ENCODE measurements around the gene COQ3.
"Not testable (repeated sequence)": the region's sequence is repeated elsewhere in the genome, so short reads cannot be mapped to it uniquely, and the experiment has no call there.

Gene COQ3

DNA sequence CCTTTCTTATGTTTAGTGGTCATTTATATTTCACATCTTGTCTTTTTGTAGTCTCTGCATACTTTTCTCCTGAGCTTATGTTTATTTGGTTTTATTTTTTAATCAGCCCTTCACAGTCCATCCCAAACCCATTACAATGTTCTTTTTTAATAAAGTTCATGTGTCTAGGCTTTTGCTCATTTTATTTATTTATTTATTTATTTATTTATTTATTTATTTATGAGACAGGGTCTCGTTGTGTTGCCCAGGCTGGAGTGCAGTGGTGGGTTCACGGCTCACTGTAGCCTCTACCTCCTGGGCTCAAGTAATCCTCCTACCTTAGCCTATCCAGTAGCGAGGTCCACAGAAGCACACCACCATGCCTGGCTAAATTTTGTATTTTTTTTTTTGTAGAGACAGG lies 3.1 kb downstream of the COQ3 start:
- no peak for DNase-seq (ENCODE audit: low read depth in 2 of 3, low spot score in 2 of 3)

DNA sequence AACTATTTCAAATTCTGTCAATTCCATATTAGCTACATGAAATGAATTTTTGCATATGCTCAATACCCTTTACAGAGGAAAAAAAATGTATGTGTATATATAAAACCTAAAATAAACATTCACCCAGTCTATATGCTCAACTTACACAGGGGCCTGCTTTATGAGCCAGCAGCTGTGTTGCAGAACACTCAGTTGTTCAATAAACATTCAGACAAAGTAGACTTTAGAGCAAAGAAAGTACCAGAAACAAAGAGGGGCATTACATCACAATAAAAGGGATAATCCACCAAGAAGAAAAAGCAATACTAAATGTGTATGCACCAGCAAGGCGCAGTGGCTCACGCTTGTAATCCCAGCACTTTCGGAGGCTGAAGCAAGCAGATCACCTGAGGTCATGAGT lies 9.5 kb downstream of the COQ3 start:
- DNase-seq (ENCODE audit: low read depth in 2 of 3, low spot score in 2 of 3) = no peak

DNA sequence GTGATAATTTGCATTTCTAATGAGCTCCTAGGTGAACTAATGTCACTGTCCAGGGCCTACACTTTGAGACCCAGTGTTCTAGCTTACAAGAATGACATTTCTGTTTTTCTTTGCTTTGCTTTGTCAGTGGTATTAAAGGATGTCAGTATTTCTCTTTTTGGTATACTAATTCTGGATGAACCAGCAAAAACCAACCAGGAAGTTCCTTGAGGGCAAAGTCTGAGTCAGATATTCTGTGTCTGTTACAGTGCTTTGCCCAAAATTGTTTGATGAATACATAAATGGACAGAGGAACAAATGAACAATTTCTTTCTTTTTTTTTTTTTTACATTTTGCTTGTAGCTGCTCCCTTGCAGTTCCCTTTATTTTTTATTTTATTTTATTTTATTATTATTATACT lies 15.4 kb downstream of the COQ3 start:
- DNase-seq (ENCODE audit: low read depth in 2 of 3, low spot score in 2 of 3) = no peak

DNA sequence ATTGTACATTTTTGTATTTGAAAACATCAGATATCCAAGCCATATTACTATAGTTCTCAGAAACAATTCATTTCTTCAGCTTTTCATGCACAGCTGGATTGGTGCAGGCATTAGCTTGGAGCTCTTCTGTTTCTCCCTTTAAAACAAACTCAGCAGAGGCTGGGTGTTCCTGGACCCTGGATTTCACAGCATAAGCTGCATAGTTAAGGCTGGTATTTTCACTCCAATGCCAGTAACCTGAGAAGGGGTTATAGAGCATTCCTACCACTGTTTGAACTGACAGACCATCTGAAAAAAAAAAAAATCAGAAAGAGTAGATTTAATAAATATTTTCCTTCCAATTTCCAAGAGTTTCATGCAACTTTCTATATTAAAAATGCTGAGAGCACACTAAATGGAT lies 24.5 kb downstream of the COQ3 start:
- DNase-seq (ENCODE audit: low read depth in 2 of 3, low spot score in 2 of 3) = no peak

DNA sequence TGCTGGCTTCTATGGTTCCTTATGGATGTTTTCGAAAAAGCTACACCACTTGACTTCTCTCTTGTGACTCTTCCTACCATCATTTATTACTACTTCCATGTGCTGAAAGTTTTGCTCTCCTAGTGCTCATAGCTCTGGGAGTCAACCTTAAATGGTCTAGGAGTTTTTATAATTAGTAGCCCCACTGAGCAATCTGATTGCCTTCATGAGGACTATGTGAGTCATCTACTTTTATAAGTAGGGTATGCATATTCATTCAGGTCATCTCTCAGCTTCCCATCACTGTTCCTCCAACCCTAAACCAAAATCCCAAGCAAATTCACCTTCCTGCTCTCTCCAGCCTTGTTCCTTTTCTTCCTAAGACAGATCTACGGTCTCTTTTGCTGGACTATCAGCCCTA lies 27.1 kb downstream of the COQ3 start:
- no peak for DNase-seq (ENCODE audit: low read depth in 2 of 3, low spot score in 2 of 3)

DNA sequence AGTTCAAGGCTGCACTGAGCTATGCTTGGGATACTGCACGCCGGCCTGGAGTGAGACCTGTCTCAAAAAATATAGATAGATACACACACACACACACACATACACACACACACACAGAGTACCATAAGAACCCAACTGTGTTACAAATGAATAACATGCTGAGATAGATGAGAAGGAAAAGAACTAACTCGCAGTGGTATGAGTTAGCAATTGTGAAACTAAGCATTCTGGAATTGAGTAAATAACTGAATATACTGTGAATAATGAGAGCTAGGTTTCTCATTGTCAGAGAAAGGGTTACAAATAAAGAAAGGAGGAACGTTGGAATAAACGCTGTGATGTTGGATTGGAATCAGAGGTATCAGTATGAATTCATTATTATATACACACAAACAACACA lies 30.0 kb downstream of the COQ3 start:
- no peak for DNase-seq (ENCODE audit: low read depth in 2 of 3, low spot score in 2 of 3)

DNA sequence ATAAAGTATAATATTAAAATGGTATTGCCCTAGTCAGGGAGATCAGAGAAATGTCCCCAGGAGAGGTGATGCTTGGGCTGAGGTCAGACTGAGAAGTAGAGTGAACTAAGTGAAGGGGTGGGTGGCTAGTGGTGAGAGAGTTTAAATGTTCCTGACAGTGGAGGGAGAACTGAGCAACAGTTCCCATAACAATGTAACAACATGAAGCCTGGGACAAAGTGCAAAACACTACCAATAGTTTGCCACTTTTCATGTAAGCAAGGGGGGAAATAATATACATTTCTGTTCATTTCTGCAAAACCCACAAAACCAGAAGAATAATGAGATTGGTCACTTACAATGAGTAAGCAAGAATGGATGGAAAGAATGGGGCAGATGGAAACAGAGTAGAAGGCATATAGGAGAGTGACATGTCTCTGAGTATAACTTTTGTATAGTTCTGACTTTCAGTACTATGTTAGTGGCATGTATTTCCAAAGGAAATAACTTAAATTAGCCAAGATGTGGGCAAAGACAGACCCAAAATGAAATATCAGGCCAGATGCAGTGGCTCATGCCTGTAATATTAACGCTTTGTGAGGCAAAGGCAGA lies 31.2 kb downstream of the COQ3 start:
- DNase-seq (ENCODE audit: low read depth in 2 of 3, low spot score in 2 of 3) = no peak

DNA sequence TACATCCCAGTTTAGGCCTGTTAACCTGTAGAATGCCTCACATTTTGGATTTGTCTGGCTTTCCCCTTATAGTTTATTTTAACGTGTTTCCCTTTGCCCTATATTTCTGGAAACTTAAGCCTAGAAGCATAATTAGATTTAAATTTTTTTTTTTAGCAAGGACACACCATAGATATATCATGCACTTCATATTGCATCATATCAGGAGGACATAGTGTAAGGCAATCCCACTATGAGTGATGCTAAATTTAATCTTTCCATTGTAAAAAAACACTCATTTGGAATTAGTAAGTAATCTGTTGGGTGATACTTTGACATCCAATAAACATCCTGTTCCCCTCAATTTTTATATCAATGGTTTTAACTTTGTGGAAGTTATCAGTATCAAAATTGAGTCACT lies 34.2 kb downstream of the COQ3 start:
- DNase-seq (ENCODE audit: low read depth in 2 of 3, low spot score in 2 of 3) = no peak

DNA sequence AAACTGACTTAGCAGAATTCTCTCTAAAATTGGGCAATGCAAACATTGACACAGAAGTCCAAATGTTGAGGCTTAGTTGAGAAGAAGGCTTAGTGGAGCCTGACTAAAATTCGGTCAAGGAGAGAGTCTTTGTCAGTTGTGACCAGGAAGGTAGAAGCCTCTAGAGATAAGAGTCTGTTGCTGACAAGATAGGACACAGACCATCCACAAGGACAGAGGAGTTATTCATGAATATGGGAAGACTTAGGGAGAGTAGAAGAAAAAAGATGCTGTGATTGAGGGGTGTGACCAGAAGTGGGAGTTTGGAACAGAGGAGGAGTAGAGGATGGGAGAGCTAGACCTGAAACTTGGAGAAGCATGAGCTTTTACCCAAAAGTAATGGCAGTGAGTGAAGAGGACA lies 37.4 kb downstream of the COQ3 start:
- DNase-seq (ENCODE audit: low read depth in 2 of 3, low spot score in 2 of 3) = no peak

DNA sequence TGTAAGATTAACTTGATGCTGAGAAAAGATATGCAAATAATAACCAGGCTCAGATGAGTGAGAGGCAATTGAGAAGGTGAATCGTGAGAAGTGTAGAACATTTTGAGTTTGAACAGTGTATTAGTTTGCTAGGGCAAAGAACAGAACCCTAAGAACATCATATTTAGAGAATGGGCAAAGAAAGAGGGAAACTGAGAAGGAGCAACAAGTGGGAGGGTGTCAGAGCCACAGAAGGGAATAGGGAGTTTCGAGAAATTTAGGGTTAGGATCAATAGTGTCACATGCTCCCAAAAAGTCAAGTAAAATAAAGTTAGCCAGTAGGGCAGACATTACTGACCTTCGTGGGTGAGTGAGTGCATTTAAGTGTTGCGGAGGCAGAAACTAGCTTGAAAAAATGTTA lies 39.0 kb downstream of the COQ3 start:
- no peak for DNase-seq (ENCODE audit: low read depth in 2 of 3, low spot score in 2 of 3)

DNA sequence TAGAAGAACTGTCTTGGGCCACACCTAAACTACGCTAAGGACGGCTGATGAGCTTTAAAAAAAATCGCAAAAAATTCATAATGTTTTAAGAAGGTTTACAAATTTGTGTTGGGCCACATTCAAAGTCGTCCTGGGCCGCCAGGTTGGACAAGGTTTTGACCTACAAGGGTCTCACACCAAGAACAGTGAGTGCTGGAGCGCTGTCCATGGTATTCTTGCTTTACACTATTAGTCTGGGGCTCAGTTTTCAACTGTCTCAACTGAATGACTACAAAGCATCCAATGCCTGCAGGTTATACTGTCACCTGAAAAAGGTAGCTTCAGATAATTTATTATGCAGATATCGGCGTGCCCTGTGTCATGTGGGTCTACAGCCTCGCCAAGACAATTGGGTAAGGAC lies 40.9 kb downstream of the COQ3 start:
- DNase-seq (ENCODE audit: low read depth in 2 of 3, low spot score in 2 of 3) = no peak

DNA sequence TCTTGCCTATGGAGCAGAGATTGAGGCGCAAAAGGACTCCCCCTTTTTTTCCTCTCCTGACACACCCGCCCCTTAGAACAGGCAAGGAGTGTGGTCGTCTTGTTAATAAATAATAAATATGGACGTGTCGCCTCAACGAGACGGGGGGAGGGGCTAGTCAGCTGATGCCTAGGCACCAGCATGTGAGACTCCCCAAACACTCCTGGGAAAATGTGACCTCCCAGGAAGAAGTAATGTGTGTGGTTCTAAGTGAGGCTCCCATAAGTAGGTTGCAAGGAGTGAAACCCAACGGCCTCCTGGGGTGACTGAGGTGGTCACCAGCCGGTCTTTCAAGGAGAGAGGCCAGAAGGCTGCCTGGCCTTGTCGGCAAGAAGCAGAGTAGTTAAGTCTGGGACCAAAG lies 43.4 kb downstream of the COQ3 start:
- DNase-seq (ENCODE audit: low read depth in 2 of 3, low spot score in 2 of 3) = no peak

DNA sequence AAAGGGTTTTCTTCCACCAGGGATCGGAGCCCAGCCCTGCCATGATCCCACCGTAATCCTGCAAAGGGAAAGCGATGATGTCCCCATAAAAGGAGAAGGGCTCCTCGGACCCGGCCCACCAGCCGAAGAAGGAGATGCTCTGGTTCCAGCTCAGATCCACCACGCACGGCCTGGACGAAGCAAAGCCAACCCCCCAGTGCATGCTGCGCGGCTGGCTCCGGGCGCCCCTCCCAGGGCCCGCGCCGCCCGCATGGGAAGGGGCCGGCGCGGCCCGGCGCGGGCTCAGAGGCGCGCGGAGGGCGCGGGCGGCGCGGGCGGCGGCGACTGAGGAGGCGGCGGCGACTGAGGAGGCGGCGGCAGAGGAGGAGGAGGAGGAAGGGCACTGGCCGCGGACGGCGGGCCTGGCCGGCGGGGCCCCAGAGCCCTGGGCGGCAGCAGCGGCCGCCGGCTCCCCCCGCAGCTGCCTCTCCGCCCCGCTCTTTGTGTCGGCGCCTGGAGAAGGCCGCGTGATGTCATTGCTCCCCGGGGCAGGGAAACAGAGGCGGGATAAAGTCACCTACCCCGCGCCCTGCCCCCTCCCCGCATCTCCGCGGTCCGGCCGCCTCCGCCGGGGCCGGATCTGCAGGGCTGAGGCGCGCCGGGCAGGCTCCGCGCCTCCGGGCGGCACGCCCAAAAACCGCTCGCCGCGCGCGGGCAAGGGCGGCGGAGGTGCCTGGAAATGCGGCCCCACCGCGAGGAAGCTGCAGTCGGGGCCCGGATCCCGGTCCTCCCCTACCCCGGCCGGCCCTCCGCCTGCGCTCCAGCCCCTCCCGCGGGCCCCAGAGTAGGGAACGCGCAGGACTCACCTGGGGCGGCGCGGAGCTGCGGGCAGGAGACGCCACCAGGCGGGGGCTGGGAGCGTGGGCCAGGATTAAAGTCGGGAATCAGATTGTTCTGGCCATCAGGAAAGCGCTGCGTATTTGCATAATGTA lies 44.5 kb downstream of the COQ3 start, which contains the start of gene FAXC:
FAXC (minus strand) TSS at position 504 of the 971 bp plus-strand sequence; CDS start at position 202, 302 bp downstream.
- no peak for DNase-seq (ENCODE audit: low read depth in 2 of 3, low spot score in 2 of 3)

DNA sequence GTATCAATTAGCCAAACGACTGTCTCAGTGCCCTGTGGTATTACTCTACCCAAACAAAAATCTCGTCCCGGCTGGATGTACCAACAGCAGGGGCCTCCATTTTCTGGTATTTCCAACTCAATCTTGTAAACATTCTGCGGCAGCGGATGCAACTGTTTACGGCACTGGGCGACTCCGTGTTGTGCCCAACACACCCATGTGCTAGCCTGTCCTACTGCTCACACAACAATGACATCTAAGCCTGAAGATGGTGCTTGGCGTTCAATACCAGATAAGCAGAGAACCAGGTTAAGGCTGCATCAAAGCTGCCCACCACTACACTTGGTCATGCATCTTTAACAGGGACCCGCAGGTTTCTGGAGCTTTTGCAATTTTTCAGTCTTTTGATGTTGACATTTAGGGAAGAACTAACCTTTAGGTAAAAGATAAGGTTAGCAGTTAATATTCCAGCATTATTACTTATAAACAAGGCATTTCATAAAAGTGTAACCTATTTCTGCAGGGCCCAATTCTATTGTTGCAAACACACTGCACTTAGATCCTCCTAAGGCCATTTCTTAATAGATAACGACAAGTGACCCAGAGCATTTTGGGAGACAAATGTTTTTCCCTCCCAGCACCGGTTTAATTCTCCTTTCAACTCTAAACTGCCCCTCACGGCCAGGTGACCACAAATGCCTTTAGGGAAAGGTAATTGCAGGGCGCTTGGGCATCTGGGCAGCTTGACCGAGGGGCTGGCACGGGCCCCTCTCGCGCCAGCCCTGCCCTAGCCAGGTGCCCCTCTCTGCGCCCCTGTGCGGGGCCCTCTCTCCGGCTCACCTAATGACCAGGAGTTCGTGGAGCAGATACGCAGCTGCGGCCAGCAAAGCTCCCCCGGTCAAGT lies 45.5 kb downstream of the COQ3 start:
- DNase-seq (ENCODE audit: low read depth in 2 of 3, low spot score in 2 of 3) = no peak

DNA sequence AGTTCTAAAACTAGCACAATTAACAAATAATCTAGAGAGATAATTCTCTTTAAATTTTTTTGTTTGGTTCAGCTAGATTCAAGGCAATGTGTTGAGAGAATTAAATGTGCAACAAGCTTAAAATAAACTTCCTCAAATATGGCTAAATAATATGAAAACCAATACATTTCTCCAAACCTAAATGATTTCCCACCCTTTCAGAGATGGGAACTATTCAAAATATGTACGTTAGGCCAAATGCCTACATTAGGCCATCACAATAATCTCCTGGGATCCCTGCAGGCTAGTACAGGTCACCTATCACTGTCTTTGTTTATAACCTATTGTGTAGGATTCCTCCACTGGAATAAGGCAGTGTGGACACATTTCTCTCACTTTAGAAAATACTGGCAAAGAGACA lies 46.2 kb downstream of the COQ3 start:
- DNase-seq (ENCODE audit: low read depth in 2 of 3, low spot score in 2 of 3) = no peak

DNA sequence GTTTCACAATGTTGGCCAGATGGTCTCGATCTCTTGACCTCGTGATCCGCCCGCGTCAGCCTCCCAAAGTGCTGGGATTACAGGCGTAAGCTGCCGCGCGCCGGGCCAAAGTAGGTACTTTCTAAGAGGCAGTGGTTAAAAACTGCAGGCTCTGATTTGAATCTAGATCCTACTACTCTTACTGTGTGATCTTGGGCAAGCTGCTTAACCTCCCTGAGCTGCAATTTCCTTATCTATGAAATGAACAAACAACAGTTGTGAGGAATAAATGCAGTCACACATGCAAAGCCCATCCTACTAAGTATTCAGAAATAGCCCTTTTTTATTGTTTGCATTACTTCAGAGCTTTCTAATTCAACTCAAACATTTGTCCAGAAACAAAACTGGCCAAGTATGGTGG lies 47.4 kb downstream of the COQ3 start:
- no peak for DNase-seq (ENCODE audit: low read depth in 2 of 3, low spot score in 2 of 3)

DNA sequence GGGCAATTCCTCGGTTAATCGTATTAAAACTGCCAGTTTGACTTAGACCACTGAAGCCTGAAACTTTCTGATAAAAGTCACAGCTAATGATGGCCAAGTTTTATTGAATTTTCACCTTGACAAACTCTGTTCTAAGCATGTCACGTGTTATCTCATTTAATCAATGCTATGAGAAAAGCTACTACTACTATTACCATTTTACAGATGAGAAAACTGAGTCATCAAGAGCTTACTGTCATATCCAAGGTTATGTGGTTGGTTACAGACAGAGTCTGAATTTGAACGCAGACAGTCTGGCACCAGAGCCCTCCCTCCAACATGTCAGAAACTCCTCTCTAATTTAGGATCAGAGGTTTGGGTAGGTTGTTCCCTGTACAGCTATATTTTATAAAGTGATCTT lies 48.8 kb downstream of the COQ3 start:
- no peak for DNase-seq (ENCODE audit: low read depth in 2 of 3, low spot score in 2 of 3)

DNA sequence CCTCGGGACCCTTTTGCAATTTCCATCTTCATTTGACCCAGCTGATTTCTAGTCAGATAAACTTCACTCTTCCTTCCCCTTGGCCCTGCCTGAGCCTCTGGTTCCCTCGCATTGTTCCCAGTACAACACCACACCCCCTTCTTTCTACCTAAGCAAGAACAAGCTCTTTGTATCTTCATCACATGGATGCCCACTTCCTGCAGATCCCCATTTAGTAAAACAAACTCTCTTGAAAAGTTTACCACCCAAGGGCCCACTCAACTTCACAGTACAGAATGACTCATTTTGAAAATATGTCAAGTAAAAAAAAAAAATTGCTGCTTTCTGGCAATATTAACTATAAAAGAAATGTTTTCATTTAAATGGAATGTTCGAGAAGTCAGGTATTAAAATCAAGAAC lies 49.7 kb downstream of the COQ3 start:
- no peak for DNase-seq (ENCODE audit: low read depth in 2 of 3, low spot score in 2 of 3)

DNA sequence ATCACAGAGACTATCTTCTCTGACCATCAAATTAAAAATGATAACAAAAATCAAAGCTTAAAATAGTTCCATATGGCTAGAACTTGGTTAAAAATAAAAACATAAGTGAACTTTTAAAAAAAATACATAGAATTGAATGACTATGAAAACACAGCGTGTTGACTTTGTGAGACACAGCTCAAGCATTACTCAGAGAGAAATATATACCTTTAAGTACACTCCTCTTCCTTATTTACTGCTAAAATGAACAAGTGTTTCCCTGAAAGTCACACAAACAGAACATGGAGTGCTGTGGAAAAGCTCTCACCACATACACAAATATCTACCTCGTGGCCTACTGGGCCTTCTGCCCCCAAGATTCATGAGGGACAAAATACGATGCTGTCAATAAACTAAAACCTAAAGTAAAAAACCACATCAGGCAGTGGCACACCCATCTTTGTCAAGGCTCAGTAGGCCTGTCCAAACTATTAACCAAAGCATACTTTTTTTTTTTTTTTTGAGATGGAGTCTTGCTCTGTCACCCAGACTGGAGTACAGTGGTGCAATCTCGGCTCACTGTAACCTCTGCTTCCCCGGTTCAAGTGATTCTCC lies 52.0 kb downstream of the COQ3 start:
- DNase-seq (ENCODE audit: low read depth in 2 of 3, low spot score in 2 of 3) = no peak

DNA sequence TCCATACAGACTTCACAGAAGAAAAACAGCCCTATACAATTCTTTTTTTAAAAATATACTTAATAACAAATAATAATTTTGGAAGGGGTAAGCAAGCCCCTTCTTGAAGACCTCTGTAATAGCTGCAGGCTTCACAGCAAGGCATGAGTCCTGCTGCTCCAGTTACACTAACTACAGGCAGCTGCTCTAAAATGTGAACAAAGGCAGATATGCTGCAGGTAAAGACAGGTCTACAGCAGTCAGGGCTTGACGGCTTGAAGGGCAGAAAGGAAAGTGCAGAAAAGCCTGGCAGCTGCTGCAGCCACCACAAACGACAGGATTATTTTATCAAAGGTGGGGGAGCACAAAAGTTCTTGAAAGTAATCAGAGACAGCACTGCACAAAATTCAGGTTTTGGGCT lies 55.8 kb downstream of the COQ3 start:
- no peak for DNase-seq (ENCODE audit: low read depth in 2 of 3, low spot score in 2 of 3)

DNA sequence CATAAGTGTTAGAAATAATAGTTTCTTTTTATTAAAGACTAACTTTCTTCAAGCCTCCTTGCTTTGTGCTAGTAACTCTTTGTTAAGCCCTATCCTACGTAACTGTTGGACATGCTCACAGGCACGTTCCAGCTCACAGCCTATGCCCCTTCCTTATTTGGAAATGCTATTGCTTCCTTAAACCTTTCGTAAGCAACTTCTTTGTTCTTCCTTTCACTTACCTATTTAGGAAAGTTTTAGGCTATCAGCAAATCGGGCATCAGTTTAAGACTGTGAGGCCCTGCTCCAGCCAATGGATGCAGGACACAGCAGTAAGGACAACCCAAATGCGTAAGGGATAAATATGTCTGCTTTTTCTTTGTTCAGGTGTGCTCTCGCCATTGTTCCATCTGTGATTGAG lies 58.7 kb downstream of the COQ3 start:
- not testable (repeated sequence) for DNase-seq (ENCODE audit: low read depth in 2 of 3, low spot score in 2 of 3)

All from activated CD8-positive, alpha-beta memory T cell treated with anti-CD3 and anti-CD28 coated beads for 48 hours (primary cell).